Testis (tissue), 2 donors: ENCODE results near the gene ERG28.

Experiments
- CTCF ChIP-seq, 3 experiments: fragments of 450-650 bp in 2 of 3; fragments of 200-600 bp in 1 of 3; sonication (generic) in 1 of 3; IDR thresholded peaks; one replicate each; pipeline ENCODE4 v1.5.1; 2016 to 2019; ENCODE audit warnings: antibody characterized with exemption in 3 of 3, mild to moderate bottlenecking in 2 of 3, moderate library complexity in 1 of 3
- POLR2A ChIP-seq: fragments of 450-650 bp; IDR thresholded peaks from one replicate; pipeline ENCODE4 v1.6.1; 2017; ENCODE audit warnings: antibody characterized with exemption, mild to moderate bottlenecking, moderate library complexity

DNA sequence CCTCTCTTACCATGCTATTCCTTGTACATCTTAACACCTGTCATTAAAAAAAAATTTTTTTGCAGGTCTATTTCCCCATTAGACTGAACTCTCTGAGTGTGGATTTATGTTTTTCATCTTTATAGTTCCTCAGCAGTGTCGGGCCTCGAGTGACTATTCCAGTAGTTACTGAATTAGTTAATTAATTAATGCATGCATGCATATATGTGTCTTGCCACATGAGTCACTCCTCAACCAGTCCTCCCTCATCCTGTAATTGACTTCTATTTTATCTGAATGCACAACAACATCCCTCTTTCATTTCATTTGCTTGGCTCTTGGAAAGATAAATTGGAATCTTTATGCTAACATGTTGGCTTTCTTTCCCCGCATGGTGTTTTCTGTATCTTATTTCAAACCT, 35.6 kb downstream of the ERG28 start:
- TF ChIP-seq CTCF (IDR thresholded peaks at IDR 0.05) (no peak), POLR2A (no peak)
